Activated CD8-positive, alpha-beta memory T cell treated with anti-CD3 and anti-CD28 coated beads, Interleukin-2, amount 50 U/mL, for 48 hours (primary cell): ENCODE measurements around the gene STAP2.

Experiments used
- DNase-seq: peaks from one replicate; pipeline ENCODE4 v3.0.0-alpha.2; 2020

Gene STAP2

DNA sequence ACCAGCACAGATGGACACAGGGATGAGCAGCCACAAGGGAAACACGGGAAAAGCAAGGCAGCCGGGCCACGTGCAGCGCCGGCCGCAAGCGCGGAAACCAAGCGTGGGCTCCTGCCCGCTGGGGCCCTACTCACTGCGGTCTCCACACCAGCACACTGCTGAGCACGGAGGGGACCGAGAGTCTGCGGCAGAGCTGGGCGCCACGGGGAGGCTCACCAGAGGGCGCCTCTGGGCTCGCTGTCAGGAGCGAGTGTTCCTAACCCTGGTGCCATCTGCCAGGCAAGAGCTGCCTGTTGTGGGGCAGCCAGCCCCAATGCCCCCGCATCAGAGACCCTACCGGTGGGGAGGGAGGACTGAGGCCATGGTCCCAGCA, 31.2 kb upstream of the STAP2 start:
- peak; percentile 88 for DNase-seq

GRCh38 chr19:4369109-4369887, 30.7 kb upstream of the STAP2 start:
- peak; percentile 82 for DNase-seq

- no peak for DNase-seq
Measured at GRCh38 chr19:4368128-4368820, 29.6 kb upstream of the STAP2 start.

GRCh38 chr19:4367781-4368127, 29.1 kb upstream of the STAP2 start:
- no peak for DNase-seq

- no peak for DNase-seq
Measured at GRCh38 chr19:4367336-4367723, 28.7 kb upstream of the STAP2 start.

- DNase-seq: no peak
Measured at GRCh38 chr19:4366666-4367335, 28.2 kb upstream of the STAP2 start.

- DNase-seq: no peak
Measured at GRCh38 chr19:4365791-4366665, 27.4 kb upstream of the STAP2 start.

DNA sequence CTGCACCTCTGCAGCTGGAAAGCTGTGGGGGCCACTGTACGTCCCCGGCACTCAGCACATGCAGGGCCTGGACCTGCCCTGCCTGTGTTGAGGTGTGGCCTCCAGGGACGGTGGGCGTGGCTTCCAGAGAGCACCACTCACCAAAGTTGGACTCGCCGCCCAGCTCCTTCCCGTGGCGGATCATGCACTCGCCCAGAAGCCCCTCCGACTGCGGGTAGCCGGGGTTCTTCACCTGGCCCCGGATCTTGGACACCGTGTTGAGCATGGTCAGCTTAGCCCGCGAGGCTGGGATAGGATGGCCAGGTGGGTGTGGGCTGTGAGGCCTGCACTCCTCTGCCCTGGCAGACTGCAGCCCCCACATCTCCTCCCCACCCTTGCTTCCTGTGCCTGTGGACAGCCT, 26.7 kb upstream of the STAP2 start:
- no peak for DNase-seq

- no peak for DNase-seq
Measured at GRCh38 chr19:4363571-4364304, 25.1 kb upstream of the STAP2 start.

GRCh38 chr19:4362831-4363545, 24.4 kb upstream of the STAP2 start:
- DNase-seq: no peak

DNA sequence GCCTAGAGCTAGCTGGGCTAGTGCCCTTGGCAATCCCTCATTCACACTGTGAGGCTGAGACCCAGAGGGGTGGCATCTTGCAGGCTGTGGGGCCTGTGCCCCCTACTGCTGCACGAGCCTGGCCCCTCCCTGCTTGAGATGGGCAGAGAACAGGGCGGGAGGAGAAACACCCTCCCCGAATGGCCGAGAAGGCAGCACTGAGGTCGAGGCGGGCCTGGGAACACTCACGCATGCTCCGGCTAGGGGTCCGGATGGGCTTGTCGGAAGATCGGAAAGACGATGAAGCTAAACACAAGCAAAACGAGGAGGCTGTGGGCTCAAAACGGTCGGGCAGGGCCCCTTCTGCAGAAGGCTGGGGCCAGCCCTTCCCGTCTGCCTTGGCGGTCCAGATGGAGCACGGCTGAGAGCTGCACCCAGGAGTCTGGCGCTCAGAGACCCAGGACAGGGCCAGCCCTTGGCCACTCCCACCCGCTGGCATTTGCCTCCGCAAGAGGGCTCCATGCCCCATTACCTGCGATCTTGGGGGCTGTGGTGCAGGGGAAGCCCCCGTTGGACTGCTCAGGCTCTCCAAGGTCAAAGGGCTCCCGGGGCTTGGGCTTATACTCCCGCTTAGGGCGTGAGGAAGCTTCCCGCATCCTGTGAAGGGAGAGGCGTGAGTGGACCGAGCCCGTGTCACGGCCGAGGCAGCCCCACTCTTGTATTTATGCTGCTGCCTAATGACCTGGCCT, 23.6 kb upstream of the STAP2 start:
- no peak for DNase-seq

- no peak for DNase-seq
Measured at GRCh38 chr19:4361152-4362046, 22.8 kb upstream of the STAP2 start.

DNA sequence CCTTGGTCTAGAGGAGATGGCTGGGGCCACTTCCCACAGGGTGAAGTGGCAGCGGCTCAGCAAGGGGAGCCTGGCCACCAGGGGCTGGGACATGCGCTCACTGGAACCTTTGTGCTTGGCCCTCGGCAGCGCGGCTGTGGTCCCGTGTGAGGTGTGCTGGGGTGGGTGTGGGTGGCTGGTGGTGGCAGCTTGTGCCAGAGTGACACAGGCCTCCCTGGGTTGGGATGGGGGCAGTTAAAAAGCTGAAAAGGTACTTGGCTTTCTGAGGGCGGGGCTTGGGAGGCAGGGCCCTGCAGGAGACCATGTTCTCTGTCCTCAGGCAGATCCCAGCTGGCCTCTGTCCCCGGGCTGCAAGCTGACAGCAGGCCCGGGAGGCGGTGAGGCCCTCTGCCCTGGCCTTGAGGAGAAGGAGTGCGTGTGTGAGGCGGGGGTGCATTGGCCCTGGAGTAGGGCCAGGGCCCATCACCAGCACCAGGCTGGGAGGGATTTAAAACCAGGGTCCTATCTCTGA, 22.1 kb upstream of the STAP2 start:
- DNase-seq: no peak

- no peak for DNase-seq
Measured at GRCh38 chr19:4360081-4360569, 21.5 kb upstream of the STAP2 start.

GRCh38 chr19:4359627-4360000, 21.0 kb upstream of the STAP2 start:
- DNase-seq: no peak

DNA sequence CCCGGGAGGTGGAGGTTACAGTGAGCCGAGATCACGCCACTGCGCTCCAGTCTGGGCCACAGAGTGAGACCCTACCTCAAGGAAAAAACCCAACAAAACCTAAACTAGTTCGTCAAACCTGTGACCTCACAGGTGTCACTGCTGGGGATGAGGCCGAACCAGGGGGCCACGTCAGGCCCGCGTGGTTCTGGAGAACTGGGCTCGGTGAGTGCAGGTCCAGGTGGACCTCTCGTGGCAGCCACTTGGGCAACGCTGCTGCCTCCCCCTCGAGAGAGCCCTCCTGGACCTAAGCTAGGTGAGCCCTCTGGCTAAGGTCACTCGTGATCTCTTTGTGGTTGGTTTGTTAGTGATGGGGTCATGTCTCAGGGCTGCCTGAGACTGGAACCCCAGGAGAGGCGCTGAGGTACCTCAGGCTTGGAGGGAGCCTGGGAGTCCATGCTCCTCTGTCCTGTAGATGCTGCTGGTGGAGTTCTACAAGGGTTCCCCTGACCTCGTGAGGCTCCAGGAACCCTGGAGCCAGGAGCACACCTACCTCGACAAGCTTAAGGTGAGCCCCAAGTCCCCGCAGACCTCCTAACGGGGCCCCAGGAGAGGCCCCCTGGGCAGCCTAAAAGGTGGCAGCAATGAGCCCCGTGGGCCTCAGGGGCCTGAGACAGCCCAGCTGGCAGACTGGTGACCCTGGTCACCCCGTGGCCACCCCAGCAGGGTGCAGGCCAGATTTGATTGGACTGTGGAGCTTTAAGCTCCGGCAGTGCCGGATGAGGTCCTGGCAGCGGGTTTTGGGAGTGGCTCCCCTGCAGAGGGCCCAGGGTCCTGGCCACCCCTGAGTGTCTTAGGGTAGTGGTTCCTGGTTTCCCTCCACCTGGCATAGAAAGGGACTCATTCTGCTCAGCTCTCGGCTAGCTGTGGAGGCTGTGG, 20.3 kb upstream of the STAP2 start:
- DNase-seq: no peak

DNA sequence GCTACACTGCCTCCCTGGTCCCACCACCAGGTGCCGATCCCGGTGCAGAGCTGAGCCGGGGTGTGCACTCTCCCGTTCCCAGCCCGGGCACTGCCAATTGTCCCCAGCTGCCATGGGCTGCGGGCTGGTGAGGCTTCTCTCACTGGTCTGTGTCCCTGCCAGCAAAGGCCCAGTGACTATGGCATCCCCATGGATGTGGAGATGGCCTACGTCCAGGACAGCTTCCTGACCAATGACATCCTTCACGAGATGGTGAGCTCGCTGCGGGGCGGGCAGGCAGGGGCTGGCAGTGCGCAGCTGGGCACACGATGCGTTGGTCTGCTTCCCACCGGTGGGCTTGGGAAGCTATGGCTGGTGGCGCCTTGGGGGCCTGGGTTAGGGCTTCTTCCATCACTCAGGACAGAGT, 19.3 kb upstream of the STAP2 start:
- no peak for DNase-seq

DNA sequence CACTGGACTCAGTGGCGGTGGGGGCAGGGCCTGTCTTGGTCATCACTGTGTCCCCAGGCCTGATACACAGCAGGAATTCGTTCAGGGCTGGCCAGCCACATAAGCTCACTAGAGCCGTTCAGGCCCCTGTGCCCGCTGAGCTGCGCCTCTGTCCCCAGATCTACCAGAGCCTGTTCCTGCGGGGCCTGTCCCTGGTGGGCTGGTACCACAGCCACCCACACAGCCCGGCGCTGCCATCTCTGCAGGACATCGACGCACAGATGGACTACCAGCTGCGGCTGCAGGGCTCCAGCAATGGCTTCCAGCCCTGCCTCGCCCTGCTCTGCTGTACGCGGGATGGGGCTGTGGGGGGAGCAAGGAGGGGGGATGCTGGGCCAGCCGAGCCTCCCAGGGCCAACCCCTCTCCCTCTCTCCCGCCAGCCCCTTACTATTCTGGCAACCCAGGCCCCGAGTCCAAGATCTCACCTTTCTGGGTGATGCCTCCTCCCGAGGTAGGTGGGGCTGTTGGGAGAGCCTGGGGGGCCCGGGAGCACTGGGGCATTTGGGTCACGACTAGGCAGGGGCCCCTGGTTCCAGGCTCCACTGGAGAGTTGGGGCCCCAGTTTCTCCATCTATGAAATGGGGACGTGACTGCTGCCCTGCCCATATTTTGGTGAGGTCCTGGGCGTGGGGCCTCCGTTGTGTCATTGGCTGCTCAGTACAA, 18.6 kb upstream of the STAP2 start:
- DNase-seq: no peak
